PFSK-1 (cell line): ENCODE results near the gene SLC22A9.

Source experiments
- FOXP2 ChIP-seq: optimal IDR thresholded peaks from 2 replicates; pipeline ENCODE3; 2011; ENCODE audit warnings: borderline replicate concordance, control low read depth, inconsistent platforms; ENCODE audit not compliant: insufficient read depth; ENCODE audit errors: extremely low read length, extremely low read depth
- POLR2AphosphoS5 ChIP-seq: IDR thresholded peaks from 2 replicates; pipeline ENCODE4 v1.6.1; 2012; ENCODE audit warnings: low read depth, mild to moderate bottlenecking, control low read depth, low read length, moderate library complexity
- SIN3A ChIP-seq: IDR thresholded peaks from 2 replicates; pipeline ENCODE4 v1.6.1; 2012; ENCODE audit warnings: mild to moderate bottlenecking, low read length, moderate library complexity, borderline replicate concordance; ENCODE audit not compliant: insufficient read depth
- TAF1 ChIP-seq: IDR thresholded peaks from 2 replicates; pipeline ENCODE4 v1.6.1; 2012; ENCODE audit warnings: low read length, control low read depth, borderline replicate concordance; ENCODE audit not compliant: insufficient read depth
- TF ChIP-seq, protein P1 (sequence below), 2 experiments: IDR thresholded peaks; 2 replicates each; pipeline versions ENCODE4 v1.6.1 to v1.8.0; 2011 to 2012; ENCODE audit warnings: low read depth in 2 of 2, low read length in 2 of 2, control low read depth in 1 of 2, inconsistent platforms in 1 of 2, mild to moderate bottlenecking in 1 of 2, moderate library complexity in 1 of 2; ENCODE audit not compliant: insufficient read depth in 1 of 2

DNA sequence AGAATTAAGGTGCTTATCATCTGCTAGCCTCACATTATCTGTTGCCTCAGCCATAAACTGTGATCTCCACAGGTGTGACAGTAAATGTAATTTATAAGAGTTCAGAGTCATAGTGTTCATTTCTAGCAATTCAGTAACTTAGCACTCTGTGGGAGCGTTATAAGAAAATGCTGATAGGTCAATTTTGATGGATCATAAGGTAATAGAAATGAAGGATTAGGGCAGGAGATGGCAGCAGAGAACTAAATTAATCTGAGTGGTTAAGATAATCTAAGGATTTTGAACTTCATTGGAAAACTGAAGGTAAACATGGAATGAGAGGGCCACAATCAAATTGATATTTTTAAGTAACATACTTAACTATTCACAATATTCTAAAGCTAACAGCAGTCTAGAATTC is 26.5 kb upstream of the SLC22A9 start:
- TF ChIP-seq POLR2AphosphoS5 (no peak), TAF1 (no peak), SIN3A (no peak), FOXP2 (no peak)
- TF ChIP-seq, protein P1, sequence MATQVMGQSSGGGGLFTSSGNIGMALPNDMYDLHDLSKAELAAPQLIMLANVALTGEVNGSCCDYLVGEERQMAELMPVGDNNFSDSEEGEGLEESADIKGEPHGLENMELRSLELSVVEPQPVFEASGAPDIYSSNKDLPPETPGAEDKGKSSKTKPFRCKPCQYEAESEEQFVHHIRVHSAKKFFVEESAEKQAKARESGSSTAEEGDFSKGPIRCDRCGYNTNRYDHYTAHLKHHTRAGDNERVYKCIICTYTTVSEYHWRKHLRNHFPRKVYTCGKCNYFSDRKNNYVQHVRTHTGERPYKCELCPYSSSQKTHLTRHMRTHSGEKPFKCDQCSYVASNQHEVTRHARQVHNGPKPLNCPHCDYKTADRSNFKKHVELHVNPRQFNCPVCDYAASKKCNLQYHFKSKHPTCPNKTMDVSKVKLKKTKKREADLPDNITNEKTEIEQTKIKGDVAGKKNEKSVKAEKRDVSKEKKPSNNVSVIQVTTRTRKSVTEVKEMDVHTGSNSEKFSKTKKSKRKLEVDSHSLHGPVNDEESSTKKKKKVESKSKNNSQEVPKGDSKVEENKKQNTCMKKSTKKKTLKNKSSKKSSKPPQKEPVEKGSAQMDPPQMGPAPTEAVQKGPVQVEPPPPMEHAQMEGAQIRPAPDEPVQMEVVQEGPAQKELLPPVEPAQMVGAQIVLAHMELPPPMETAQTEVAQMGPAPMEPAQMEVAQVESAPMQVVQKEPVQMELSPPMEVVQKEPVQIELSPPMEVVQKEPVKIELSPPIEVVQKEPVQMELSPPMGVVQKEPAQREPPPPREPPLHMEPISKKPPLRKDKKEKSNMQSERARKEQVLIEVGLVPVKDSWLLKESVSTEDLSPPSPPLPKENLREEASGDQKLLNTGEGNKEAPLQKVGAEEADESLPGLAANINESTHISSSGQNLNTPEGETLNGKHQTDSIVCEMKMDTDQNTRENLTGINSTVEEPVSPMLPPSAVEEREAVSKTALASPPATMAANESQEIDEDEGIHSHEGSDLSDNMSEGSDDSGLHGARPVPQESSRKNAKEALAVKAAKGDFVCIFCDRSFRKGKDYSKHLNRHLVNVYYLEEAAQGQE (IDR thresholded peaks at IDR 0.05; ENCODE audit: insufficient read depth in 1 of 2, low read depth in 2 of 2, low read length in 2 of 2) = no peak
